Endothelial cell of umbilical vein (primary cell): ENCODE data around the gene GGTA1.

Experiments used
- EZH2 ChIP-seq: IDR thresholded peaks from 2 replicates; pipeline ENCODE4 v1.6.1; 2012; ENCODE audit warnings: borderline replicate concordance, low read depth, mild to moderate bottlenecking, moderate library complexity, low read length, inconsistent platforms; ENCODE audit not compliant: severe bottlenecking
- FOS ChIP-seq: IDR thresholded peaks from 2 replicates; pipeline ENCODE4 v1.6.1; 2011; ENCODE audit warnings: mild to moderate bottlenecking, low read length, moderate library complexity, borderline replicate concordance; ENCODE audit not compliant: insufficient read depth
- GATA2 ChIP-seq: IDR thresholded peaks from 2 replicates; pipeline ENCODE4 v1.7.0; 2011; ENCODE audit warnings: low read depth, mild to moderate bottlenecking, moderate library complexity, mixed read lengths, low read length; ENCODE audit not compliant: insufficient read length, insufficient read depth
- JUN ChIP-seq: IDR thresholded peaks from 2 replicates; pipeline ENCODE4 v1.6.1; 2011; ENCODE audit warnings: borderline replicate concordance, low read depth; ENCODE audit not compliant: insufficient read length, insufficient read depth
- MYC ChIP-seq: IDR thresholded peaks from one replicate; pipeline ENCODE4 v1.6.1; 2011; ENCODE audit warnings: mild to moderate bottlenecking, low read depth, low read length
- POLR2A ChIP-seq: IDR thresholded peaks from 2 replicates; pipeline ENCODE4 v1.6.1; 2012; ENCODE audit warnings: low read depth, mild to moderate bottlenecking, control low read depth, low read length
- POLR2AphosphoS5 ChIP-seq: IDR thresholded peaks from 2 replicates; pipeline ENCODE4 v1.6.1; 2012; ENCODE audit warnings: low read depth, mild to moderate bottlenecking, control low read depth, low read length, moderate library complexity; ENCODE audit not compliant: insufficient read depth
- TF ChIP-seq, protein P1 (sequence below), 2 donors: IDR thresholded peaks; 1 replicate in 1 of 2; 2 replicates in 1 of 2; pipeline ENCODE4 v1.5.1; 2011; ENCODE audit warnings: low read length in 2 of 2, mild to moderate bottlenecking in 2 of 2, moderate library complexity in 2 of 2, control low read depth in 1 of 2, inconsistent platforms in 1 of 2, low read depth in 1 of 2; ENCODE audit not compliant: insufficient read depth in 1 of 2; ENCODE audit errors: extremely low read depth in 1 of 2

DNA sequence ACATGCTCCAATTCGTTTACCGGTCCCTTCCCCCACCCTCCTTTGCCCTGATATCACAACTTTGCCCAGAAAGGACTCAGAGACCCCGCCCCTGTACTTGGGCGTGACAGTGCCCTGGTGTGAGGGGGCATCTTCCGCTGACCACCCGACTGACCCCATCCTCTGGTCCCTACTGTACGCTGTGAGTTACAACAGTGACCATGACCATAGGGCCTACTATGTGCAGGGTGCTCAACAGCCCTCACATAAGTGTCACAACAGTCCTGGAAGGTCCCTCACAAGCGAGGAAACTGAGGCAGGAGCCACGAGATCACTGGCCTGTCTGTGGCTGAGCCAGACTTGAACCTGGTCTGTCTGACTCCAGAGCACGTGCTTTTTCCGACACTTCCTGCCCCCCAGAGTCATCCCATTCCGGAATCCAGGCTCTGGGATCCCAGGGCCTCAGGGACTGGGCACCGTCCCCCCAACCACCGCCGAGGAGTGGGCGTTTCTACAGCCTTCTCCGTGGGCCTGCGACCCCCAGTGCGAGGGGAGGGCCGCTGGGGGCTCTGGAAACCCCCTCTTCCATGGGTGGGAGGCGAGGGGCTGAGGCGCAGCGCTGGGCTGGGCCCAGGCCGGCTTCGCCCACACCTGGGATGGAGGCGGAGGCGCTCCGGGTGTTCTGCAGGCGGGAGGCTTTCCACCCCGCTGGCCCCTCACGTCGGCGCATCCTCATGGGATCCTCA lies 45.7 kb upstream of the GGTA1 start:
- TF ChIP-seq FOS (no peak), POLR2AphosphoS5 (no peak), MYC (no peak), POLR2A (no peak), GATA2 (no peak), EZH2 (no peak), JUN (no peak)
- TF ChIP-seq, protein P1, sequence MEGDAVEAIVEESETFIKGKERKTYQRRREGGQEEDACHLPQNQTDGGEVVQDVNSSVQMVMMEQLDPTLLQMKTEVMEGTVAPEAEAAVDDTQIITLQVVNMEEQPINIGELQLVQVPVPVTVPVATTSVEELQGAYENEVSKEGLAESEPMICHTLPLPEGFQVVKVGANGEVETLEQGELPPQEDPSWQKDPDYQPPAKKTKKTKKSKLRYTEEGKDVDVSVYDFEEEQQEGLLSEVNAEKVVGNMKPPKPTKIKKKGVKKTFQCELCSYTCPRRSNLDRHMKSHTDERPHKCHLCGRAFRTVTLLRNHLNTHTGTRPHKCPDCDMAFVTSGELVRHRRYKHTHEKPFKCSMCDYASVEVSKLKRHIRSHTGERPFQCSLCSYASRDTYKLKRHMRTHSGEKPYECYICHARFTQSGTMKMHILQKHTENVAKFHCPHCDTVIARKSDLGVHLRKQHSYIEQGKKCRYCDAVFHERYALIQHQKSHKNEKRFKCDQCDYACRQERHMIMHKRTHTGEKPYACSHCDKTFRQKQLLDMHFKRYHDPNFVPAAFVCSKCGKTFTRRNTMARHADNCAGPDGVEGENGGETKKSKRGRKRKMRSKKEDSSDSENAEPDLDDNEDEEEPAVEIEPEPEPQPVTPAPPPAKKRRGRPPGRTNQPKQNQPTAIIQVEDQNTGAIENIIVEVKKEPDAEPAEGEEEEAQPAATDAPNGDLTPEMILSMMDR (IDR thresholded peaks at IDR 0.05; ENCODE audit: extremely low read depth in 1 of 2, insufficient read depth in 1 of 2, low read depth in 1 of 2, low read length in 2 of 2), result no peak
